Fibroblast of lung (primary cell): Measurements from ENCODE around the gene MYRIP. TPM values are rescaled to one million over a fixed set of nuclear protein-coding genes. Genes with fewer than 3 reads are reported as not detected.

Experiments used
- DNase-seq, 2 donors: peaks; one replicate each; pipeline versions ENCODE4 v3.0.0 to v3.0.0-alpha.2; 2010; ENCODE audit warnings: low read depth in 2 of 2
- H2AFZ ChIP-seq: 2 replicates; pipeline ENCODE4 v1.5.1; 2012; ENCODE audit warnings: low read length, control low read depth, inconsistent platforms
- H3K27ac ChIP-seq: 2 replicates; pipeline ENCODE4 v1.5.1; 2011; ENCODE audit warnings: low read length, control low read depth; ENCODE audit not compliant: insufficient read depth
- H3K27me3 ChIP-seq: 2 replicates; pipeline ENCODE4 v1.5.1; 2011; ENCODE audit warnings: mild to moderate bottlenecking, low read length; ENCODE audit not compliant: control insufficient read depth, insufficient read depth
- H3K36me3 ChIP-seq: 2 replicates; pipeline ENCODE4 v1.5.1; 2011; ENCODE audit warnings: low read length; ENCODE audit not compliant: control insufficient read depth, insufficient read depth
- H3K4me1 ChIP-seq: 2 replicates; pipeline ENCODE4 v1.5.1; 2011; ENCODE audit warnings: low read length; ENCODE audit not compliant: control insufficient read depth, insufficient read depth; ENCODE audit errors: extremely low read depth
- H3K4me2 ChIP-seq: 2 replicates; pipeline ENCODE4 v1.5.1; 2011; ENCODE audit warnings: low read length, control low read depth; ENCODE audit not compliant: insufficient read depth; ENCODE audit errors: extremely low read depth
- H3K4me3 ChIP-seq, 4 experiments: fragments of 200-600 bp in 1 of 4; sonication (generic) in 1 of 4; replicated peaks in 1 of 4; 2 replicates each; pipeline ENCODE4 v1.5.1; 2011 to 2016; ENCODE audit warnings: low read length in 4 of 4, low read depth in 3 of 4, mild to moderate bottlenecking in 3 of 4, control low read depth in 2 of 4, inconsistent platforms in 1 of 4, mixed read lengths in 1 of 4; ENCODE audit not compliant: insufficient read depth in 1 of 4; ENCODE audit errors: control extremely low read depth in 1 of 4
- H3K79me2 ChIP-seq: 2 replicates; pipeline ENCODE4 v1.5.1; 2012; ENCODE audit warnings: mild to moderate bottlenecking, low read length, inconsistent platforms; ENCODE audit not compliant: control insufficient read depth, insufficient read depth
- H3K9ac ChIP-seq: 2 replicates; pipeline ENCODE4 v1.5.1; 2011; ENCODE audit warnings: mild to moderate bottlenecking, low read length, control low read depth; ENCODE audit not compliant: insufficient read depth
- H3K9me3 ChIP-seq: 2 replicates; pipeline ENCODE4 v1.5.1; 2012; ENCODE audit warnings: low read depth, low read length; ENCODE audit not compliant: control insufficient read depth, insufficient read depth
- H4K20me1 ChIP-seq: 2 replicates; pipeline ENCODE4 v1.5.1; 2011; ENCODE audit warnings: low read length; ENCODE audit not compliant: control insufficient read depth, insufficient read depth; ENCODE audit errors: extremely low read depth
- CTCF ChIP-seq, 2 donors: IDR thresholded peaks in 1 of 2; conservative IDR thresholded peaks in 1 of 2; 1 replicate in 1 of 2; 2 replicates in 1 of 2; pipeline ENCODE4 v1.5.1; 2011 to 2012; ENCODE audit warnings: low read length in 2 of 2, control low read depth in 1 of 2, inconsistent platforms in 1 of 2, low read depth in 1 of 2, mild to moderate bottlenecking in 1 of 2
- EZH2 ChIP-seq: IDR thresholded peaks from 2 replicates; pipeline ENCODE4 v1.5.1; 2012; ENCODE audit warnings: low read length, control low read depth, mild to moderate bottlenecking; ENCODE audit errors: missing control alignments
- polyA plus RNA-seq, 2 donors: library from polyadenylated mRNA; depleted of rRNA in 1 of 2; stranded (reverse) in 1 of 2; unstranded in 1 of 2; fragments of >200 nt; gene quantifications; 2 replicates each; pipeline ENCODE4 v1.2.1, GENCODE V29; 2011 to 2012; ENCODE audit warnings: missing spikeins in 1 of 2
- total RNA-seq: library from RNA; depleted of rRNA; stranded (reverse); fragments of >200 nt; gene quantifications from 2 replicates; pipeline ENCODE4 v1.2.1, GENCODE V29; 2014

The MYRIP gene
- total and polyA plus RNA-seq, 2 donors (not counting 1 experiment from before 2014, with no cell fraction given): 0.02 TPM; not detected in 1

GRCh38 chr3:39980781-39981180, 171.4 kb downstream of the MYRIP start:
- H3K4me2 ChIP-seq: no peak overlapping the region
- H3K9ac ChIP-seq: no peak overlapping the region
- no peak for DNase-seq
- H3K27ac ChIP-seq: no peak overlapping the region
- no peaks in the 10 kb centered on the region for H3K9me3 ChIP-seq
- H3K4me3 ChIP-seq: no peak overlapping the region
- no peaks in the 10 kb centered on the region for H3K4me1 ChIP-seq
- H3K27me3 ChIP-seq: no peaks in the 10 kb centered on the region
- TF ChIP-seq CTCF (conservative IDR thresholded peaks at IDR 0.05 in 1 of 2, IDR thresholded peaks at IDR 0.05 in 1 of 2; ENCODE audit: low read depth in 1 of 2, low read length in 2 of 2) (no peak), EZH2 (no peak)
- no peaks in the 10 kb centered on the region for H3K79me2 ChIP-seq
- no peaks in the 10 kb centered on the region for H3K36me3 ChIP-seq
- H4K20me1 ChIP-seq: no peaks in the 10 kb centered on the region
- no peak overlapping the region for H2AFZ ChIP-seq

- H3K9ac ChIP-seq: no peak overlapping the region
- H4K20me1 ChIP-seq: no peaks in the 10 kb centered on the region
- no peaks in the 10 kb centered on the region for H3K27me3 ChIP-seq
- no peaks in the 10 kb centered on the region for H3K4me1 ChIP-seq
- TF ChIP-seq EZH2: no peak
- TF ChIP-seq CTCF (conservative IDR thresholded peaks at IDR 0.05 in 1 of 2, IDR thresholded peaks at IDR 0.05 in 1 of 2; ENCODE audit: low read depth in 1 of 2, low read length in 2 of 2): no peak
- no peak for DNase-seq
- H3K36me3 ChIP-seq: no peaks in the 10 kb centered on the region
- H3K79me2 ChIP-seq: no peaks in the 10 kb centered on the region
- no peak overlapping the region for H3K4me2 ChIP-seq
- H3K4me3 ChIP-seq: no peak overlapping the region
- no peak overlapping the region for H2AFZ ChIP-seq
- H3K9me3 ChIP-seq: no peaks in the 10 kb centered on the region
- H3K27ac ChIP-seq: no peak overlapping the region
These were observed 172.3 kb downstream of the MYRIP start for GRCh38 chr3:39981547-39982184.

GRCh38 chr3:39982665-39983357, 173.4 kb downstream of the MYRIP start:
- Histone ChIP-seq H4K20me1 (no peaks in the 10 kb centered on the region), H2AFZ (no peak overlapping the region), H3K9me3 (no peaks in the 10 kb centered on the region), H3K4me1 (no peaks in the 10 kb centered on the region), H3K27me3 (no peaks in the 10 kb centered on the region), H3K27ac (no peak overlapping the region), H3K4me3 (no peak overlapping the region), H3K79me2 (no peaks in the 10 kb centered on the region), H3K4me2 (no peak overlapping the region), H3K36me3 (no peaks in the 10 kb centered on the region), H3K9ac (no peak overlapping the region)
- TF ChIP-seq CTCF (conservative IDR thresholded peaks at IDR 0.05 in 1 of 2, IDR thresholded peaks at IDR 0.05 in 1 of 2; ENCODE audit: low read depth in 1 of 2, low read length in 2 of 2) (no peak), EZH2 (no peak)
- DNase-seq: no peak
